ENCODE results near the gene KIF12. TPM values are rescaled to one million over a fixed set of nuclear protein-coding genes. Genes with fewer than 3 reads are reported as not detected.

The KIF12 gene
- total and polyA plus RNA-seq, 2 of the 13 experiments (the other 11 are each of a cell fraction or from before 2014, with no cell fraction given), result 1.8 to 12.5 TPM

DNA sequence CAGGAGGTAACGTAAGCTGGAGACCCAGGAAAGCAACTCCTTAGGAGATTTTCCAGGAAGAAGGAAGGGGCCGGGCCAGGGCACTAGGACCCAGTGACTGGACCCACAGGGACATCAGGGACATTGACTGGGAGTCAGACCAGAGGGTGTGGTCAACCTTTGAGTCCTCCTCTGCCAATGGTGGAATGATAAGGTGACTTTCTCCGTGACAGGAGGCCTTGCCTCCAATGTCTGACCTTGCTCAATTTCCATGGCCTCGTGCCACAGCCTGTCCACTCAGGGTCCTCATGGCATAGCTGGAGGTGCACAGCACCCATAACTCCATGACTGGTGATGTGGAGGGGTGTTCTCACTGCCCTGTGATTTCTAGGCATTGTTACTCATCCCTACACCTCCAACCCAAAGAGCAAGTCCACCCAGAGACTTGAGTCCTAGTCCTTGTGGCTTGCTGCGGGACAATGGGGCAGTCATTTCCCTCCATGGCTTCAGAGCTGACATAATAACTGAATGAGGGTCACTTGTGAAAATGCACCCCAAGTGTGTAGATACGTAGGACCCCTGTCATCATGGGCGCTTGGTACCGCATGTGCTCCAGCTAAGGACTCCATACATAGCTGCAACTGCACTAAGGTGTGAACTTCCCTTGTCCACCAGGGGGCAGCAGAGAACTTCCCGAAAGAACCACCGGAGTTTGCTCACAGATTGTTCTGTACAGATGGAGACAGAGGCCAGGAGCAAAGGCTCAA is 16.9 kb downstream of the KIF12 start (continued):
- TF ChIP-seq, protein P1, sequence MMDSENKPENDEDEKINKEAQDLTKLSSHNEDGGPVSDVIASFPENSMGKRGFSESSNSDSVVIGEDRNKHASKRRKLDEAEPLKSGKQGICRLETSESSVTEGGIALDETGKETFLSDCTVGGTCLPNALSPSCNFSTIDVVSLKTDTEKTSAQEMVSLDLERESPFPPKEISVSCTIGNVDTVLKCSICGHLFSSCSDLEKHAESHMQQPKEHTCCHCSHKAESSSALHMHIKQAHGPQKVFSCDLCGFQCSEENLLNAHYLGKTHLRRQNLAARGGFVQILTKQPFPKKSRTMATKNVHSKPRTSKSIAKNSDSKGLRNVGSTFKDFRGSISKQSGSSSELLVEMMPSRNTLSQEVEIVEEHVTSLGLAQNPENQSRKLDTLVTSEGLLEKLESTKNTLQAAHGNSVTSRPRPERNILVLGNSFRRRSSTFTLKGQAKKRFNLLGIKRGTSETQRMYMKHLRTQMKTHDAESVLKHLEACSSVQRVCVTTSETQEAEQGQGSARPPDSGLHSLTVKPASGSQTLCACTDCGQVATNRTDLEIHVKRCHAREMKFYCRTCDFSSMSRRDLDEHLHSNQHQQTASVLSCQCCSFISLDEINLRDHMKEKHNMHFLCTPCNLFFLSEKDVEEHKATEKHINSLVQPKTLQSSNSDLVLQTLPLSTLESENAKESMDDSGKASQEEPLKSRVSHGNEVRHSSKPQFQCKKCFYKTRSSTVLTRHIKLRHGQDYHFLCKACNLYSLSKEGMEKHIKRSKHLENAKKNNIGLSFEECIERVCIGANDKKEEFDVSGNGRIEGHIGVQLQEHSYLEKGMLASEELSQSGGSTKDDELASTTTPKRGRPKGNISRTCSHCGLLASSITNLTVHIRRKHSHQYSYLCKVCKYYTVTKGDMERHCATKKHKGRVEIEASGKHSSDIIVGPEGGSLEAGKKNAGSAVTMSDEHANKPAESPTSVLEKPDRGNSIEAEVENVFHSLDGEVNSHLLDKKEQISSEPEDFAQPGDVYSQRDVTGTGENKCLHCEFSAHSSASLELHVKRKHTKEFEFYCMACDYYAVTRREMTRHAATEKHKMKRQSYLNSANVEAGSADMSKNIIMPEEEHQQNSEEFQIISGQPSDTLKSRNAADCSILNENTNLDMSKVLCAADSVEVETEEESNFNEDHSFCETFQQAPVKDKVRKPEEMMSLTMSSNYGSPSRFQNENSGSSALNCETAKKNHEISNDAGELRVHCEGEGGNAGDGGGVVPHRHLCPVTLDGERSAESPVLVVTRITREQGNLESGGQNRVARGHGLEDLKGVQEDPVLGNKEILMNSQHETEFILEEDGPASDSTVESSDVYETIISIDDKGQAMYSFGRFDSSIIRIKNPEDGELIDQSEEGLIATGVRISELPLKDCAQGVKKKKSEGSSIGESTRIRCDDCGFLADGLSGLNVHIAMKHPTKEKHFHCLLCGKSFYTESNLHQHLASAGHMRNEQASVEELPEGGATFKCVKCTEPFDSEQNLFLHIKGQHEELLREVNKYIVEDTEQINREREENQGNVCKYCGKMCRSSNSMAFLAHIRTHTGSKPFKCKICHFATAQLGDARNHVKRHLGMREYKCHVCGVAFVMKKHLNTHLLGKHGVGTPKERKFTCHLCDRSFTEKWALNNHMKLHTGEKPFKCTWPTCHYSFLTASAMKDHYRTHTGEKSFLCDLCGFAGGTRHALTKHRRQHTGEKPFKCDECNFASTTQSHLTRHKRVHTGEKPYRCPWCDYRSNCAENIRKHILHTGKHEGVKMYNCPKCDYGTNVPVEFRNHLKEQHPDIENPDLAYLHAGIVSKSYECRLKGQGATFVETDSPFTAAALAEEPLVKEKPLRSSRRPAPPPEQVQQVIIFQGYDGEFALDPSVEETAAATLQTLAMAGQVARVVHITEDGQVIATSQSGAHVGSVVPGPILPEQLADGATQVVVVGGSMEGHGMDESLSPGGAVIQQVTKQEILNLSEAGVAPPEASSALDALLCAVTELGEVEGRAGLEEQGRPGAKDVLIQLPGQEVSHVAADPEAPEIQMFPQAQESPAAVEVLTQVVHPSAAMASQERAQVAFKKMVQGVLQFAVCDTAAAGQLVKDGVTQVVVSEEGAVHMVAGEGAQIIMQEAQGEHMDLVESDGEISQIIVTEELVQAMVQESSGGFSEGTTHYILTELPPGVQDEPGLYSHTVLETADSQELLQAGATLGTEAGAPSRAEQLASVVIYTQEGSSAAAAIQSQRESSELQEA (CRISPR knock-in tag; IDR thresholded peaks at IDR 0.05; ENCODE audit: not compliant biosample characterization), result no peak
- TF ChIP-seq ZBTB21 (CRISPR knock-in tag; IDR thresholded peaks at IDR 0.05) (no peak), RELA (CRISPR knock-in tag; IDR thresholded peaks at IDR 0.05) (0 out of 2 replicates have a peak, but pooled peaks have one; percentile 11), GATAD2A (CRISPR knock-in tag; IDR thresholded peaks at IDR 0.05) (peak; percentile 65; the same call in 1 of the 2 replicates), JDP2 (CRISPR knock-in tag; IDR thresholded peaks at IDR 0.05; ENCODE audit: borderline replicate concordance) (no peak), SNRNP70 (IDR thresholded peaks at IDR 0.05; ENCODE audit: low read depth, low read length) (no peak), ZNF572 (CRISPR knock-in tag; IDR thresholded peaks at IDR 0.05) (no peak), SNAPC2 (CRISPR knock-in tag; IDR thresholded peaks at IDR 0.05) (peak; percentile 73; the same call in 1 of the 2 replicates), ELF1 (CRISPR knock-in tag; IDR thresholded peaks at IDR 0.05) (peak; percentile 82), ZNF546 (CRISPR knock-in tag; conservative IDR thresholded peaks at IDR 0.05) (peak; percentile 52; the same call in 1 of the 2 replicates), HNRNPH1 (optimal IDR thresholded peaks at IDR 0.05; ENCODE audit: low read depth, low read length) (peak; percentile 52), ZNF660 (CRISPR knock-in tag; IDR thresholded peaks at IDR 0.05; ENCODE audit: borderline replicate concordance, low read depth) (no peak; the same call in 1 of the 2 replicates), ZNF354B (CRISPR knock-in tag; IDR thresholded peaks at IDR 0.05) (no peak)
- TF ChIP-seq, protein P2, sequence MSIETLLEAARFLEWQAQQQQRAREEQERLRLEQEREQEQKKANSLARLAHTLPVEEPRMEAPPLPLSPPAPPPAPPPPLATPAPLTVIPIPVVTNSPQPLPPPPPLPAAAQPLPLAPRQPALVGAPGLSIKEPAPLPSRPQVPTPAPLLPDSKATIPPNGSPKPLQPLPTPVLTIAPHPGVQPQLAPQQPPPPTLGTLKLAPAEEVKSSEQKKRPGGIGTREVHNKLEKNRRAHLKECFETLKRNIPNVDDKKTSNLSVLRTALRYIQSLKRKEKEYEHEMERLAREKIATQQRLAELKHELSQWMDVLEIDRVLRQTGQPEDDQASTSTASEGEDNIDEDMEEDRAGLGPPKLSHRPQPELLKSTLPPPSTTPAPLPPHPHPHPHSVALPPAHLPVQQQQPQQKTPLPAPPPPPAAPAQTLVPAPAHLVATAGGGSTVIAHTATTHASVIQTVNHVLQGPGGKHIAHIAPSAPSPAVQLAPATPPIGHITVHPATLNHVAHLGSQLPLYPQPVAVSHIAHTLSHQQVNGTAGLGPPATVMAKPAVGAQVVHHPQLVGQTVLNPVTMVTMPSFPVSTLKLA (IDR thresholded peaks at IDR 0.05), result peak; percentile 17; the same call in 1 of the 2 replicates
- TF ChIP-seq, protein P3, sequence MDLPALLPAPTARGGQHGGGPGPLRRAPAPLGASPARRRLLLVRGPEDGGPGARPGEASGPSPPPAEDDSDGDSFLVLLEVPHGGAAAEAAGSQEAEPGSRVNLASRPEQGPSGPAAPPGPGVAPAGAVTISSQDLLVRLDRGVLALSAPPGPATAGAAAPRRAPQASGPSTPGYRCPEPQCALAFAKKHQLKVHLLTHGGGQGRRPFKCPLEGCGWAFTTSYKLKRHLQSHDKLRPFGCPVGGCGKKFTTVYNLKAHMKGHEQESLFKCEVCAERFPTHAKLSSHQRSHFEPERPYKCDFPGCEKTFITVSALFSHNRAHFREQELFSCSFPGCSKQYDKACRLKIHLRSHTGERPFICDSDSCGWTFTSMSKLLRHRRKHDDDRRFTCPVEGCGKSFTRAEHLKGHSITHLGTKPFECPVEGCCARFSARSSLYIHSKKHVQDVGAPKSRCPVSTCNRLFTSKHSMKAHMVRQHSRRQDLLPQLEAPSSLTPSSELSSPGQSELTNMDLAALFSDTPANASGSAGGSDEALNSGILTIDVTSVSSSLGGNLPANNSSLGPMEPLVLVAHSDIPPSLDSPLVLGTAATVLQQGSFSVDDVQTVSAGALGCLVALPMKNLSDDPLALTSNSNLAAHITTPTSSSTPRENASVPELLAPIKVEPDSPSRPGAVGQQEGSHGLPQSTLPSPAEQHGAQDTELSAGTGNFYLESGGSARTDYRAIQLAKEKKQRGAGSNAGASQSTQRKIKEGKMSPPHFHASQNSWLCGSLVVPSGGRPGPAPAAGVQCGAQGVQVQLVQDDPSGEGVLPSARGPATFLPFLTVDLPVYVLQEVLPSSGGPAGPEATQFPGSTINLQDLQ (CRISPR knock-in tag; IDR thresholded peaks at IDR 0.05), result no peak
- TF ChIP-seq, protein P4, sequence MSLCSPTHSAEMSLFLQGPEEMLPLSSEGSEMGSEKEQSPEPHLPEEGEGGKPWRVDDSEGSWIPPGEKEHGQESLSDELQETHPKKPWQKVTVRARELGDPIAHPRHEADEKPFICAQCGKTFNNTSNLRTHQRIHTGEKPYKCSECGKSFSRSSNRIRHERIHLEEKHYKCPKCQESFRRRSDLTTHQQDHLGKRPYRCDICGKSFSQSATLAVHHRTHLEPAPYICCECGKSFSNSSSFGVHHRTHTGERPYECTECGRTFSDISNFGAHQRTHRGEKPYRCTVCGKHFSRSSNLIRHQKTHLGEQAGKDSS (CRISPR knock-in tag; IDR thresholded peaks at IDR 0.05; ENCODE audit: borderline replicate concordance, low read depth), result no peak; the same call in none of the 2 replicates
